Activated CD4-positive, CD25-positive, alpha-beta regulatory T cell (primary cell): ENCODE data around the gene CDC14A.
"Not testable (repeated sequence)": the region's sequence is repeated elsewhere in the genome, so short reads cannot be mapped to it uniquely, and the experiment has no call there.

Experiments used
- DNase-seq, 4 experiments: peaks; one replicate each; lab custom pipeline; 2025; lab: John Stamatoyannopoulos, UW

The CDC14A gene

GRCh38 chr1:100405902-100406301 lies 53.6 kb downstream of the CDC14A start:
- not testable (repeated sequence) for DNase-seq

- DNase-seq, result not testable (repeated sequence)
Measured at GRCh38 chr1:100407390-100407789, 55.1 kb downstream of the CDC14A start.

DNA sequence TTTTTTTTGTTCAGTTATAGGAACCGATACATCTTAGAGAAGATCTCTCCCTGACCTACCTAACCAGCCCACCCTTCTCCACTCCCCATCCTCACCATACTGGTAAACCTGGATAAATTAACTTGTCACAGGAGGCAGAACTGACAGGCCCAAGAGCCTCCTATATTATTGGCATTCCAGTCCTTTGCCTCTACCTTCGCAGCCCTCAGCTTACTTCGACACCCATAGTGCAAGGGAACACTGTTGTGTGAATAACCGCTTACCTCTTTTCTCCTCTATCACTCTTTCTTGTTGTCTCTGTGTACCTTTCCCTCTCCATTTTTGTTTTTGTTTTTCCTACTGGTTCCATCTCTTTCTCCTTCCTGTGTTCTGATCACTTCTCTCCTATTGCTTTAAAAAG lies 58.7 kb downstream of the CDC14A start:
- DNase-seq, result no peak

DNA sequence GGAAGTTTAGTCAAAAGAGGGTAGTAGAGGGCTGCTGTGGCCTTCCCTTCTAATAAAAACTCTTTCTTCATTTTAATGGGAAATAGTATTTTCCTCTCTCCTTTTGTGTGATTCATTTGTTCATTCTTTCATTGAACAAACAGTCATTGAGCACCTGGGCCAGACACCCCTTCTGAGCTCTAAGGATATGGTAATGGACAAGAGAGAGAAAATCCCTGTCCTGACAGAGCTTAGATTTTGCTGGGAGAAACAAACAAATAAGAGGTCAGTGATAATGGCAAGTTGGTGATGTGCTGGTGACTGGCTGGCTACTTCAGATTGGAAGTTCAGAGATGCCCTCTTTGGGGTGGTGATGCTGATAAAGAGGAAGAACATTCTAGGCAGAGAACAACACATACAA lies 59.3 kb downstream of the CDC14A start:
- no peak for DNase-seq

GRCh38 chr1:100413035-100413434 lies 60.7 kb downstream of the CDC14A start:
- DNase-seq, result no peak

GRCh38 chr1:100414693-100415497 lies 62.6 kb downstream of the CDC14A start:
- DNase-seq, result no peak

GRCh38 chr1:100415498-100415778 lies 63.1 kb downstream of the CDC14A start:
- no peak for DNase-seq

DNA sequence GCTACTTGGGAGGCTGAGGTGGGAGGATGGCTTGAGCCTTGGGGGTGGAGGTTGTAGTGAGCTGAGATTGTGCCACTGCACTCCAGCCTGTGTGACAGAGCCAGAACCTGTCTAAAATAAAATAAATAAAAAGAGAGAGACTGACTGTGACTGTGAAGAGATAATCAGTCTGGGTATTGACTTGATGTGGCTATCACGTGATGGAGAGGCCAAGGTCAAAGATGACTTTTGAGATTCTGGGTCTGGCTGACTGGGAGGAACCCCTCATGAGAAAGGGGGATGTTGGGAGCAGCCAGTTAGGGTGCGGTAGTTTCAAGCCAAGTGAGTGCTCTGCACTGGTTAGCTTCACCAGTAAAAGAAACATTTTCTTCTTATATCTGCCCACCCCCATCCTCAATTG lies 66.8 kb downstream of the CDC14A start:
- no peak for DNase-seq

GRCh38 chr1:100422065-100422464 lies 69.8 kb downstream of the CDC14A start:
- no peak for DNase-seq

DNA sequence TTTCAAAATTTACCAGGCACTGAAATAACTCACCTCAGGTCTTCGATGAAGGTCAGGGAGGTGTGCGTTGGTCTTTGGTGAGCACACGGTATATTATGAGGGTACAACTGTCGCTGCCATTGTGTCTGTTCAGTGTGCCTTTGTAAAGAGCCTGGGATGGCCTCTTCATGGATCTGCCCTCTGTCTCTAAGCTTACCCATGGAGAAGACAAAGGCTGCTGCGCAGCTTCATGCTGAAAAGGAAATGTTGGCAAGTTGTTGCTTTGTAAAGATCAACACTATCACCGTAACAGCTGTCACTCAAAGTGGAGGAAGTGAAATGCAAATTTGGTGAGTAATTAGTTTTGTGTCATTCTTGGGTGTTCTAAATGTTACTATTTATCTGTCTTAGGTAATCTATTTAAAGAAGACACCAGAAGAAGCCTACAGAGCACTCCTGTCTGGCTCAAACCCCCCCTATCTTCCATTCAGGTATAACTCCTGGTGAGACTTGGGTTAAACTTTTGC lies 71.6 kb downstream of the CDC14A start:
- DNase-seq, result peak in 1 of 4 experiments; percentile 4

- no peak for DNase-seq
Measured at GRCh38 chr1:100428160-100428559, 75.9 kb downstream of the CDC14A start.

GRCh38 chr1:100430325-100430756 lies 78.0 kb downstream of the CDC14A start:
- no peak for DNase-seq

GRCh38 chr1:100431954-100432353 lies 79.6 kb downstream of the CDC14A start:
- DNase-seq, result no peak

DNA sequence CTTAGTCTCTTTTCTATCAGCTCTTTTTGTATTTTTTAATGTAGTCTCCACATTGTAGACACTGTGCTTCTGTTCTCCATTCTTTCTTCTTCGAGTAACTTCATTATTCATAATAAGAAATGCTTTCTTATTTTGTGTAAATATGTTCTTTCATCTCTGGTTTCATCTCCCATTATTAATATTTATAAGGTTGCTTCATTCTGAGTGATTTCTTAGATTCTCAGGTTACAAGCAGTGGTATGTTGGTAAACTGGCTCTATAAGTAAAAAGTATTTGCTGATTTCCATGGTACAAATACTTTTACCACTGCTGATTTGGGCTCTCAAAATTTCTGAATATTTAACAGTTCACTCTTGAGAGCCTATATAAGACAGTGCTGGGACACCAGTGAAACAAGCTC lies 81.3 kb downstream of the CDC14A start:
- DNase-seq, result no peak

GRCh38 chr1:100434831-100435230 lies 82.5 kb downstream of the CDC14A start:
- DNase-seq, result no peak

- no peak for DNase-seq
Measured at GRCh38 chr1:100438375-100438774, 86.1 kb downstream of the CDC14A start.

DNA sequence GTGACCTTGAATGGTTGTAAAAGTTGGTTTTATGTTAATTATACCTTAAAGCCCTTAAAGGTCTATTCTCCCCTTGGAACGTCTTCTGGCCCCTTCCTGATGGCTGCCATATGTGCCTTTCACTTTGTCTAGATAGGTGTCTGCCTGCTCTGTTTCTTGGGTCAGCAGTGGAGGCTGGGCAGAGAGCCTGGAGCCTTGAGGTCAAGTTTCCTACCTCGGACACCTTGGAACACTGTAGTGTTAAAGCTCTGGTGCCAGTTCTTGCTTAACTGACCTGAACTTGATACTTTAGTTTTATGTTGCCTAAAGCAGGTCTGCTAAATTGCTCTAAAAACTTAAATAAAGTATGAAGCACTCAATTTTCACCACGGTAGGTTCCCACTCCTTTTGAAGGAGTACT lies 86.5 kb downstream of the CDC14A start:
- DNase-seq, result no peak

DNA sequence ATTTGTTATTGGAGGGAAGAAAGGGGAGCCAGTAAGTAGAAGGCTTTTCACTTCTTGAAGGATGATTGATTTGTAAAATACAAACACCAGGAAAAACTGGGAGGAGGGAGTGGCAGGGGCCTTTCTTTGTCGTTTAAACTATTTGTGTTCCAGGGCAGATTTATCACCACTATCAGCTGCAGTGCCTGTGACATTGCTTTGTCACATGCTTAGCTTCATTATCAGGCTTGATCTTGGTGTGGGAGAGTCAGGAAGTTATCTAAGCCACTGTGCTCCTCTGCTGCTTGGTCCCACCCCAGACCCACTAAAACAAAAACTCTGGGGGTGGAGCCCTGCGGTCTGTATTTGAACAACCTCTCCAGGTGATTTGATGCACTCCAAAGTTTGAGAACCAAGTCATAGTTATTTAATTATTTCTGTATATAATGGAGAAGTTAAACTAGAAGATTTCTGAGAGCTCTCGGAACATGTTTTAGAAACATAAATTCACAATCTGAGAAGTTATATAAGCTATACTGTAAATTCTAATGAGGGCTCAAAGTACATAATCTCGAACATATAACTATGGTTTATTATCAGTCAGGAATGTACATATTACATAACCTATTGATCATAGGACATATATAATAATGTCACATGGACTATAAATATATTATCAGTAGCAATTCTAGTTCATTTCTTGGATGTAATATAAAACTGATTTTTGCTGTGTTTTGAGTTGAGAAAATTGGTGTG lies 87.9 kb downstream of the CDC14A start:
- peak in 3 of 4 experiments; percentile 17 to 40 (median 30) for DNase-seq

DNA sequence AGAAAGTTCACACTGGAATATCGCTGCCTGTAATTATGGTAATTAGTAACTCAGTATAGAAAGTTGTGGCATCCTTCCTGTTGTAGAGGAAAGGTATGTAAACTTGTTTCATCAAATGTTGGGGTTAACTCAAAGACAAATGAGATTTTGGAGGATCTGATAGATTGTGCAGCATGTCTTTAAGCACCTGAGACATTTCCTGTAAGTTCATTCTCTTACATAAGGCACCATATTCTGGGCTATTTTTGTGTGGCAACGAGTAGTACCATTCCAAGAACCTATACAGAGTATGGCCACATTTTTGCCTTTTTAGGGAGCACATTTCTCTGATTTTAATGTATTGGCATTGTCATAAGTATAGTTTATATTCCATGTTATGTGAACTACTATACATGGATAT lies 88.8 kb downstream of the CDC14A start:
- DNase-seq, result no peak

DNA sequence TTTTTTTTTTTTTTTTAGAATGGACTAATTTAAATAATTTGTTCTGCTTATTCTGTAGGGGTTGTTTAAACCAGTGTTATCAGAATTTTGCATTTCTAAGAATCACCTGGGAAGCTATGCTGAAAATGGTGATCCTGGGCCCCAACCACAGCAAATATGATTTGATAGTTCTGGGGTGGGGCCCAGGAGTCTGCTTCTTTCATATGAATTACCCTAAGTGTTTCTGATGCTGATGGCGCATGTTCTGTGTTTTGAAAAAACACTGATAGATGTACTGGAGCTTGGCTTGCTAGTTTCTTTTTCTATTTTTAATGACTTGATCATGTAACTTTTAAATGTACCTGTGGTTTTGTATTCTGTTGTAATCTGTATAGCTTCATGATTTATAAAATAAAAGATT lies 89.3 kb downstream of the CDC14A start:
- no peak for DNase-seq

DNA sequence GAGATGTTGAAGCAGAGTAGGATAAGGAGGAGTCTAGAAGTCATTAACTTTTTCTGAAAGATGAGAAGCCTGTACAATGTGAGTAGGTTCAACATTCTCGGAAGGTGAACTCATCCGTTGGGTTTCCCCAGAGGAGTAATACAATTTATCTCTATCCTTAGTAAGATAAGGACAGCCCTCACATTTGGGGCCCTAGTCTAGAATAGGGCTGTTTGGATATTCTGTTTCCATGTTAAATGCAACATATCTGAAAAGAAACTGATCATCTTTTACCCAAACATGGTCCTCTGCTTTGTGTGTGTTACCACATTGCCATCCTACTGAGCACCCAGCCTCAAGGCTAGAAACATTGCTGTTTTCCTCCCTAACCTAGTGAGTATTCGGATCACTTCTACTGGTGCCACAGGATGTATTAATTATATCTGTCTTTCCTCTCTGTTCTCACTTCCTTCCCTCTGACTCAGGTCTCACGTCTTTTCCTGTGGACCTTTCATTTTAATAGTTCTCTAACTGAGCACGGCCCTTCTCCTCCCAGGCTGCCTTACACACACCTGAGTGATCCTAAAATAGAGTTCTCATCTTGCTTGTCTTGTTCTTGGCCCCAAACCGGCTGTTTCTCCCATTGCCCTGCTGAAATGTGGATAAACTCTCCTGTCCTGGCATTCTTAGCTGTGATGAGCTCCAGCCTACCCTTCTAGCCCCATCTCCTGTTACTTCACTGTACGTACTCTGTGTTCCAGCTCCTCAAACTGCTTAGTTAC lies 91.7 kb downstream of the CDC14A start:
- no peak for DNase-seq

DNA sequence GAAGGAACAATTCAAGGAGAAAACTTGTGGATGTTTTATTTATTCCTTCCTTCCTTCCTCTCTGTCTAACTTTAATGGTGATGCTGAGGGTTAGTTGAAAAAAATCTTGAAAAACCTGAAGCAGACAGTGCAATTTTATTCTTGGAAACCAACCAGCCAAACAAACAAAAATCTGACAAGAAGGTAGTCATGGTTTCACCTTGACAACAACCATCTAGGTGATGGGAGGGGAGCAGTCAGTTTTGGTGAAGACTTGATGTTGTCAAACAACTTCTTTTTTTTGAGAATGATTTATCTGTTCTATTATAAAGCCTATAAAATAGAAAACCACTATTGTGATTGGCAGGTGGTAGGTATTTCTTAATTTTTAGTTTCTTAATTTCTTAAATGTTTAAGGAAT lies 93.3 kb downstream of the CDC14A start:
- DNase-seq, result no peak

- DNase-seq, result no peak
Measured at GRCh38 chr1:100448366-100448765, 96.1 kb downstream of the CDC14A start.
